ENCODE results near the gene BAZ2B.

- TF ChIP-seq CTCF (IDR thresholded peaks at IDR 0.05) (no peak), POLR2A (IDR thresholded peaks at IDR 0.05) (no peak)
Observed at GRCh38 chr2:159518321-159519005, 97.9 kb downstream of the BAZ2B start.

Data from thyroid gland (tissue), 4 donors.